GM12878 (cell line): ENCODE data around the gene AIRE. TPM values are rescaled to one million over a fixed set of nuclear protein-coding genes. Genes with fewer than 3 reads are reported as not detected.

Experiments used
- ATAC-seq: fragments of 200-7000 bp; cut with Tn5 transposase; 3 replicates; pipeline ENCODE4 v1.9.1; 2020; ENCODE audit warnings: mild to moderate bottlenecking, moderate library complexity
- BruUV-seq: library from RNA; stranded (reverse); fragments of 400-500 nt; replicated peaks from 2 replicates; lab custom pipeline; 2021; lab: Mats Ljungman, UMichigan
- CTCF ChIA-PET: fragments of 300-600 bp; sonication (Branson Sonifier 250); formaldehyde crosslinking; extraction: SDS; loops from one replicate; lab custom pipeline; 2021; ENCODE audit warnings: inconsistent platforms; lab: Yijun Ruan, JAX
- POLR2A ChIA-PET: fragments of 350-600 bp; formaldehyde crosslinking; extraction: SDS; loops from one replicate; lab custom pipeline; 2021; ENCODE audit warnings: inconsistent platforms; lab: Charles Lee
- RAD21 ChIA-PET: fragments of 300-600 bp; sonication (Branson Sonifier 250); formaldehyde crosslinking; loops from one replicate; lab custom pipeline; 2023; ENCODE audit warnings: antibody characterized with exemption; ENCODE audit not compliant: unreplicated experiment; lab: Charles Lee
- SMC1A ChIA-PET: fragments of 300-600 bp; sonication (Branson Sonifier 250); formaldehyde crosslinking; loops from one replicate; lab custom pipeline; 2023; ENCODE audit not compliant: unreplicated experiment, uncharacterized antibody; lab: Charles Lee
- DNase-seq: peaks from one replicate; pipeline ENCODE4 v3.0.0-alpha.2; 2011; ENCODE audit warnings: low read depth, low spot score
- FAIRE-seq: peaks from 3 replicates; lab custom pipeline; 2011; peaks lifted over from hg19 to GRCh38; lab: Jason Lieb, UNC
- H2AFZ ChIP-seq: 2 replicates; pipeline ENCODE4 v1.6.0; 2011; ENCODE audit warnings: low read depth, low read length, control low read depth; ENCODE audit not compliant: control insufficient read depth
- H3K27ac ChIP-seq: 2 replicates; pipeline ENCODE4 v1.5.1; 2011; ENCODE audit warnings: control low read depth; ENCODE audit not compliant: control insufficient read depth, insufficient read depth
- H3K27me3 ChIP-seq, 2 experiments: replicated peaks in 1 of 2; 2 replicates each; pipeline versions ENCODE4 v1.6.0 to v1.6.1; 2011; ENCODE audit warnings: low read length in 1 of 2; ENCODE audit not compliant: control insufficient read depth in 2 of 2, insufficient read depth in 2 of 2
- H3K36me3 ChIP-seq, 2 experiments: 2 replicates each; pipeline ENCODE4 v1.5.1; 2011; ENCODE audit warnings: low read length in 1 of 2; ENCODE audit not compliant: control insufficient read depth in 2 of 2, insufficient read depth in 2 of 2
- H3K4me1 ChIP-seq: 2 replicates; pipeline ENCODE4 v1.6.1; 2011; ENCODE audit warnings: mild to moderate bottlenecking, low read length, moderate library complexity, mixed read lengths; ENCODE audit not compliant: control insufficient read depth, insufficient read depth
- H3K4me2 ChIP-seq: 2 replicates; pipeline ENCODE4 v1.6.0; 2011; ENCODE audit warnings: control low read depth; ENCODE audit not compliant: control insufficient read depth, insufficient read depth
- H3K4me3 ChIP-seq: fragments of 200-600 bp; sonication (generic); 2 replicates; pipeline ENCODE4 v1.5.1; 2016
- H3K79me2 ChIP-seq: 2 replicates; pipeline ENCODE4 v1.6.0; 2011; ENCODE audit warnings: low read length; ENCODE audit not compliant: control insufficient read depth, insufficient read depth
- H3K9ac ChIP-seq: 2 replicates; pipeline ENCODE4 v1.8.0; 2011; ENCODE audit warnings: low read length, control low read depth, mixed read lengths; ENCODE audit not compliant: control insufficient read depth, insufficient read depth
- H3K9me3 ChIP-seq: replicated peaks from 3 replicates; pipeline ENCODE4 v1.5.1; 2011; ENCODE audit warnings: mild to moderate bottlenecking, low read length; ENCODE audit not compliant: control insufficient read depth, insufficient read depth
- H4K20me1 ChIP-seq: 2 replicates; pipeline ENCODE4 v1.6.0; 2011; ENCODE audit not compliant: control insufficient read depth, insufficient read depth
- ETV6 ChIP-seq, 2 experiments: fragments of 450-650 bp in 1 of 2; IDR thresholded peaks in 1 of 2; conservative IDR thresholded peaks in 1 of 2; 2 replicates each; pipeline ENCODE4 v1.6.1; 2014; ENCODE audit warnings: antibody characterized with exemption in 1 of 2, borderline replicate concordance in 1 of 2, low read depth in 1 of 2, mild to moderate bottlenecking in 1 of 2, moderate library complexity in 1 of 2
- HDAC2 ChIP-seq: fragments of 200-600 bp; sonication (generic); IDR thresholded peaks from 2 replicates; pipeline ENCODE4 v1.6.1; 2017
- IRF5 ChIP-seq: fragments of 450-650 bp; IDR thresholded peaks from 2 replicates; pipeline ENCODE4 v1.6.1; 2017; ENCODE audit warnings: borderline replicate concordance
- MEF2A ChIP-seq: IDR thresholded peaks from 2 replicates; pipeline ENCODE4 v1.6.1; 2011; ENCODE audit warnings: low read depth, mild to moderate bottlenecking, low read length, moderate library complexity; ENCODE audit not compliant: insufficient read depth
- PKNOX1 ChIP-seq: fragments of 450-650 bp; IDR thresholded peaks from 2 replicates; pipeline ENCODE4 v1.6.1; 2016; ENCODE audit warnings: mild to moderate bottlenecking
- RFX5 ChIP-seq: IDR thresholded peaks from 2 replicates; pipeline ENCODE4 v1.6.1; 2011; ENCODE audit warnings: low read depth, low read length, improper control_type of control experiment
- whole genome bisulfite sequencing: methylation state at CpG from one replicate; pipeline ENCODE4 v1.1.6; 2016; ENCODE audit warnings: low lambda C conversion rate; ENCODE audit not compliant: insufficient replicate concordance, insufficient coverage; ENCODE audit errors: missing lambda C conversion rate; 5-methylcytosine and 5-hydroxymethylcytosine counted together
- in situ Hi-C: fragments of 300-500 bp; cut with MboI; formaldehyde crosslinking; loops from 9 replicates; pipeline ENCODE4 v1.14.3; 2018; ENCODE audit warnings: mixed read lengths
- intact Hi-C: fragments of 100-400 bp; cut with micrococcal nuclease; formaldehyde crosslinking; loops from one replicate; pipeline ENCODE4 v1.14.2; 2022; ENCODE audit not compliant: unreplicated experiment
- polyA plus RNA-seq, 11 experiments: library from polyadenylated mRNA; depleted of rRNA in 4 of 11; unstranded in 6 of 11; stranded (reverse) in 5 of 11; fragments of >200 nt; fragmentation: Nextera tagmentation in 4 of 11; fragmentation: Illumina TruSeq in 1 of 11; extraction: Ambion mirVana in 4 of 11; extraction: Trizol in 1 of 11; gene quantifications; 1 replicate in 1 of 11; 2 replicates in 10 of 11; pipeline versions ENCODE4 v1.2.1 to v1.2.3, GENCODE V29; 2011 to 2016; ENCODE audit warnings: inconsistent platforms in 2 of 11, missing spikeins in 2 of 11, low read depth in 1 of 11
- total RNA-seq, 4 experiments: library from RNA; depleted of rRNA in 3 of 4; stranded (reverse); fragments of >200 nt in 3 of 4; fragmentation: Illumina TruSeq in 1 of 4; extraction: Trizol in 1 of 4; gene quantifications; 2 replicates each; pipeline versions ENCODE4 v1.2.1 to v1.2.3, GENCODE V29; 2013 to 2021

Gene AIRE
- total and polyA plus RNA-seq, 10 of the 15 experiments (the other 5 are each of a cell fraction or from before 2014, with no cell fraction given), result 0.05 to 0.10 TPM; not detected in 8

- H2AFZ ChIP-seq, result no peak overlapping the region
- H3K36me3 ChIP-seq, result peaks cover 0 to 6% of the 10 kb centered on the region in 2 experiments; a peak in 3 of 4 replicates
- 88% methylated on average over 13 of the region's 16 CpGs for WGBS
- no peak for ATAC-seq
- H3K4me2 ChIP-seq, result no peak overlapping the region
- ChIA-PET RAD21 (interaction anchor here (0.7 to 2.0 kb wide), 3 partner anchors 8 to 490 kb away, joined by 3 to 9 read pairs (median 4); no protein-coding TSS in a partner anchor), CTCF (interaction anchor here (0.6 to 1.7 kb wide), 11 partner anchors 9 to 489 kb away, joined by 3 to 9 read pairs (median 4); no protein-coding TSS in a partner anchor), POLR2A (interaction anchor here (0.9 kb wide), 1 partner anchor 35 kb away, joined by 3 read pairs; the partner anchor contains the start of gene CFAP410), SMC1A (interaction anchor here (0.8 to 1.3 kb wide), 4 partner anchors 8 to 34 kb away, joined by 3 read pairs; no protein-coding TSS in a partner anchor)
- H3K79me2 ChIP-seq, result peaks cover 61% of the 10 kb centered on the region
- H3K4me1 ChIP-seq, result peaks cover 11% of the 10 kb centered on the region
- intact Hi-C loops (no loop called here), in situ Hi-C loops (no loop called here)
- DNase-seq, result no peak
- no peak overlapping the region for H3K9ac ChIP-seq
- no TSS peak for BruUV-seq
- H4K20me1 ChIP-seq, result no peaks in the 10 kb centered on the region; the same call in 1 of the 2 replicates
- no peak for TF ChIP-seq MEF2A
- no peak for TF ChIP-seq RFX5
- no peak for TF ChIP-seq IRF5
- no peak for TF ChIP-seq HDAC2
- TF ChIP-seq ETV6 (conservative IDR thresholded peaks at IDR 0.05 in 1 of 2, IDR thresholded peaks at IDR 0.05 in 1 of 2; ENCODE audit: borderline replicate concordance in 1 of 2, low read depth in 1 of 2), result no peak
- TF ChIP-seq PKNOX1, result no peak
- no peaks in the 10 kb centered on the region for H3K9me3 ChIP-seq
- H3K4me3 ChIP-seq, result no peak overlapping the region
- no peak for FAIRE-seq
- no peaks in the 10 kb centered on the region for H3K27me3 ChIP-seq
- H3K27ac ChIP-seq, result no peak overlapping the region
Observed at GRCh38 chr21:44304011-44304616, 18.4 kb downstream of the AIRE start.
